ENCODE measurements around the gene MAFG. TPM values are rescaled to one million over a fixed set of nuclear protein-coding genes. Genes with fewer than 3 reads are reported as not detected.

MAFG gene
- total and polyA plus RNA-seq, 9 of the 15 experiments (the other 6 are each of a cell fraction or from before 2014, with no cell fraction given), result 1.1 to 58.1 (median 24.9) TPM

DNA sequence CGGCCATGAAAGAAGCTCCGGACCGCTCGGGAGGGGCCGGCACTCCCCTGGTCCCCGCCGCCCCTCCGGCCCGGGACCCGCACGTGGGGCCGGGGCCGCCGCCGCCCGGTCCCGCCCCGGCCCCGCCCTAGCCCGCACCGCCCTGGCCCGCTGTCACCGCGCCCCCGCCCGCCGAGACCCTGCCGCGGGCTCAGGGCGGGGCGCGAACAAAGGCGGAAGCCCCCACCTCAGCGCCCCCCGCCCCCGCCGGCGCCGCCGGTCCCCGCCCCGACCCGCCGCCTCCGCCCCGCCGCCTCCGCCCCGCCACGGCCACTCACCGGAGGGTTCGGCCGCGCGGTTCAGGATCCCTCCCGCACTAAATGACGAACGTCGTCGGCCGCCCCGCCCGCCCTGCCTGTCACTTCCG, 56.6 kb downstream of the MAFG start, which contains the start of gene ARHGDIA (continued):
- TF ChIP-seq ZNF668 (CRISPR knock-in tag; IDR thresholded peaks at IDR 0.05) (no peak), NCOA6 (IDR thresholded peaks at IDR 0.05) (no peak), ZNF212 (CRISPR knock-in tag; IDR thresholded peaks at IDR 0.05) (no peak), ATF1 (CRISPR knock-in tag; IDR thresholded peaks at IDR 0.05) (peak; percentile 45; the same call in 1 of the 2 replicates), ATF1 (tag; IDR thresholded peaks at IDR 0.05) (no peak), GATA2 (CRISPR knock-in tag; IDR thresholded peaks at IDR 0.05) (no peak), RBBP5 (IDR thresholded peaks at IDR 0.05; ENCODE audit: borderline replicate concordance, insufficient read depth, low read length, poor library complexity, severe bottlenecking) (no peak), SMARCC2 (IDR thresholded peaks at IDR 0.05; ENCODE audit: low read depth) (no peak), WHSC1 (IDR thresholded peaks at IDR 0.05; ENCODE audit: low read length) (no peak), ELF1 (tag; IDR thresholded peaks at IDR 0.05) (peak; percentile 97; the same call in 1 of the 2 replicates), GABPA (tag; conservative IDR thresholded peaks at IDR 0.05; ENCODE audit: low read depth) (peak; percentile 93; the same call in 1 of the 2 replicates), POLR2B (IDR thresholded peaks at IDR 0.05; ENCODE audit: low read depth, partially characterized antibody) (peak; percentile 15), BCOR (IDR thresholded peaks at IDR 0.05) (no peak), ZBTB7A (IDR thresholded peaks at IDR 0.05; ENCODE audit: borderline replicate concordance, control insufficient read depth, low read depth, low read length) (peak; percentile 27), ZNF586 (CRISPR knock-in tag; conservative IDR thresholded peaks at IDR 0.05) (no peak), U2AF1 (optimal IDR thresholded peaks at IDR 0.05; ENCODE audit: low read depth, low read length) (no peak), IFI16 (CRISPR knock-in tag; IDR thresholded peaks at IDR 0.05) (no peak), MEF2A (IDR thresholded peaks at IDR 0.05; ENCODE audit: control insufficient read depth, low read depth, low read length) (no peak), HNRNPH1 (optimal IDR thresholded peaks at IDR 0.05; ENCODE audit: low read depth, low read length) (peak; percentile 14), ZNF146 (CRISPR knock-in tag; IDR thresholded peaks at IDR 0.05; ENCODE audit: unreplicated experiment) (no peak), GATAD2B (IDR thresholded peaks at IDR 0.05; ENCODE audit: borderline replicate concordance) (no peak)
- TF ChIP-seq, protein P1, sequence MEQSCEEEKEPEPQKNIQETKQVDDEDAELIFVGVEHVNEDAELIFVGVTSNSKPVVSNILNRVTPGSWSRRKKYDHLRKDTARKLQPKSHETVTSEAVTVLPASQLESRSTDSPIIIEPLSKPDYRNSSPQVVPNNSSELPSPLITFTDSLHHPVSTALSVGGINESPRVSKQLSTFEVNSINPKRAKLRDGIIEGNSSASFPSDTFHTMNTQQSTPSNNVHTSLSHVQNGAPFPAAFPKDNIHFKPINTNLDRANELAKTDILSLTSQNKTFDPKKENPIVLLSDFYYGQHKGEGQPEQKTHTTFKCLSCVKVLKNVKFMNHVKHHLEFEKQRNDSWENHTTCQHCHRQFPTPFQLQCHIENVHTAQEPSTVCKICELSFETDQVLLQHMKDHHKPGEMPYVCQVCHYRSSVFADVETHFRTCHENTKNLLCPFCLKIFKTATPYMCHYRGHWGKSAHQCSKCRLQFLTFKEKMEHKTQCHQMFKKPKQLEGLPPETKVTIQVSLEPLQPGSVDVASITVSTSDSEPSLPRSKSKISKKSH (CRISPR knock-in tag; IDR thresholded peaks at IDR 0.05), result no peak
- TF ChIP-seq, protein P2, sequence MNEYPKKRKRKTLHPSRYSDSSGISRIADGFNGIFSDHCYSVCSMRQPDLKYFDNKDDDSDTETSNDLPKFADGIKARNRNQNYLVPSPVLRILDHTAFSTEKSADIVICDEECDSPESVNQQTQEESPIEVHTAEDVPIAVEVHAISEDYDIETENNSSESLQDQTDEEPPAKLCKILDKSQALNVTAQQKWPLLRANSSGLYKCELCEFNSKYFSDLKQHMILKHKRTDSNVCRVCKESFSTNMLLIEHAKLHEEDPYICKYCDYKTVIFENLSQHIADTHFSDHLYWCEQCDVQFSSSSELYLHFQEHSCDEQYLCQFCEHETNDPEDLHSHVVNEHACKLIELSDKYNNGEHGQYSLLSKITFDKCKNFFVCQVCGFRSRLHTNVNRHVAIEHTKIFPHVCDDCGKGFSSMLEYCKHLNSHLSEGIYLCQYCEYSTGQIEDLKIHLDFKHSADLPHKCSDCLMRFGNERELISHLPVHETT (CRISPR knock-in tag; conservative IDR thresholded peaks at IDR 0.05 in 1 of 2, IDR thresholded peaks at IDR 0.05 in 1 of 2), result peak in 1 of 2 experiments; percentile 98; a peak in 2 of 4 replicates
- TF ChIP-seq, protein P3, sequence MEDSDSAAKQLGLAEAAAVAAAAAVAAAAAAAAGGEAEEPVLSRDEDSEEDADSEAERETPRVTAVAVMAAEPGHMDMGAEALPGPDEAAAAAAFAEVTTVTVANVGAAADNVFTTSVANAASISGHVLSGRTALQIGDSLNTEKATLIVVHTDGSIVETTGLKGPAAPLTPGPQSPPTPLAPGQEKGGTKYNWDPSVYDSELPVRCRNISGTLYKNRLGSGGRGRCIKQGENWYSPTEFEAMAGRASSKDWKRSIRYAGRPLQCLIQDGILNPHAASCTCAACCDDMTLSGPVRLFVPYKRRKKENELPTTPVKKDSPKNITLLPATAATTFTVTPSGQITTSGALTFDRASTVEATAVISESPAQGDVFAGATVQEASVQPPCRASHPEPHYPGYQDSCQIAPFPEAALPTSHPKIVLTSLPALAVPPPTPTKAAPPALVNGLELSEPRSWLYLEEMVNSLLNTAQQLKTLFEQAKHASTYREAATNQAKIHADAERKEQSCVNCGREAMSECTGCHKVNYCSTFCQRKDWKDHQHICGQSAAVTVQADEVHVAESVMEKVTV (CRISPR knock-in tag; IDR thresholded peaks at IDR 0.05), result no peak
- TF ChIP-seq, protein P4, sequence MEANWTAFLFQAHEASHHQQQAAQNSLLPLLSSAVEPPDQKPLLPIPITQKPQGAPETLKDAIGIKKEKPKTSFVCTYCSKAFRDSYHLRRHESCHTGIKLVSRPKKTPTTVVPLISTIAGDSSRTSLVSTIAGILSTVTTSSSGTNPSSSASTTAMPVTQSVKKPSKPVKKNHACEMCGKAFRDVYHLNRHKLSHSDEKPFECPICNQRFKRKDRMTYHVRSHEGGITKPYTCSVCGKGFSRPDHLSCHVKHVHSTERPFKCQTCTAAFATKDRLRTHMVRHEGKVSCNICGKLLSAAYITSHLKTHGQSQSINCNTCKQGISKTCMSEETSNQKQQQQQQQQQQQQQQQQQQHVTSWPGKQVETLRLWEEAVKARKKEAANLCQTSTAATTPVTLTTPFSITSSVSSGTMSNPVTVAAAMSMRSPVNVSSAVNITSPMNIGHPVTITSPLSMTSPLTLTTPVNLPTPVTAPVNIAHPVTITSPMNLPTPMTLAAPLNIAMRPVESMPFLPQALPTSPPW (CRISPR knock-in tag; IDR thresholded peaks at IDR 0.05), result peak; percentile 92; the same call in 1 of the 2 replicates
